NCI-H460 (cell line): ENCODE results near the gene NOL3. TPM values are rescaled to one million over a fixed set of nuclear protein-coding genes. Genes with fewer than 3 reads are reported as not detected.
"Not testable (repeated sequence)": the region's sequence is repeated elsewhere in the genome, so short reads cannot be mapped to it uniquely, and the experiment has no call there.

ENCODE experiments used
- DNase-seq: peaks from one replicate; pipeline ENCODE4 v3.0.0-alpha.2; 2016; ENCODE audit warnings: low read depth; ENCODE audit errors: extremely low read depth
- polyA plus RNA-seq: library from polyadenylated mRNA; depleted of rRNA; stranded (reverse); fragments of >200 nt; gene quantifications from 2 replicates; pipeline ENCODE4 v1.2.3, GENCODE V29; 2014; cell fraction: nucleus; rRNA removed
- total RNA-seq: library from RNA; depleted of rRNA; stranded (reverse); fragments of >200 nt; shearing (Covaris generic); gene quantifications from 2 replicates; pipeline ENCODE4 v1.2.3, GENCODE V29; 2014; rRNA removed

NOL3 gene
- total RNA-seq: 66.3 and 68.2 TPM in 2 replicates
- 148 and 149 TPM in 2 replicates for polyA plus RNA-seq

DNA sequence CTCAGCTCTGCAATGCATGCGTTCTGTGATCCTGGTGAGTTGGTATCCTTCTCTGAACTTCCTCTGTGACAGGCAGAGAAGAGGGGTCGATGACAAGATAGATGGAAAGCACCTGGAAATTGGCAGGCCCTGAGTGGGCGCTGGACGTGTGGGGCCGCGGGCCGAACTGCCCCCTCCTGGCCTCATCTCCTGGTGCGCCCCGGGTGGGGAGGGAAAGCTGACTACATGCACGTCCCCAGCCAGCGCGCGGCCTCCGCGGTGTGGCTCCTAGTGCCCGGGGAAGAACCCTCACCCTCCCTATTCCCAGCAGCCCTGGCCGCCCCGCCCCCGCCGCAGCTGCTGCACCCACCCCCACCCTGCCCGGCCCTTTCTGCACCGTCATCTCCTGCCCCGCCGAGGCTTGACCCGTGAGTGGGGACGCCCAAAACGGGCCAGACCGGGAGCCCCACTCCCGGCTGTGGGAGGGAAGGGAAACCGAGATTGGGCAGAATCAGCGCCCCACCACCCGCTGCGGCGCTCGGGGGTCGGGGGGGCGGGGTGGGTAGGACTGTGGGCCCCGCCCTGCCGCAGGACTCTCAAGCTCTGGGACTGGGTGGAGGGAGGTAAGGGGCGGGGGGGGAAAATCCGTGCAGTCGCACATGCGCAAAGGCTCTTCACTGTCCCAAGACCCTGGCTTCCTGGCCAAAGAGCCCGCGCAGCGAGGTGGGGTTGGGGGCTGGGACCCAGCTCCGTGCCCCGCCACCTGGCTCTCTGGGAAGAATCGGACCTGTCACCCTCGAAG is at the start of gene NOL3:
Gene NOL3 (plus strand): TSS at position 371 of the 781 bp plus-strand sequence.
- DNase-seq: peak; percentile 91

DNA sequence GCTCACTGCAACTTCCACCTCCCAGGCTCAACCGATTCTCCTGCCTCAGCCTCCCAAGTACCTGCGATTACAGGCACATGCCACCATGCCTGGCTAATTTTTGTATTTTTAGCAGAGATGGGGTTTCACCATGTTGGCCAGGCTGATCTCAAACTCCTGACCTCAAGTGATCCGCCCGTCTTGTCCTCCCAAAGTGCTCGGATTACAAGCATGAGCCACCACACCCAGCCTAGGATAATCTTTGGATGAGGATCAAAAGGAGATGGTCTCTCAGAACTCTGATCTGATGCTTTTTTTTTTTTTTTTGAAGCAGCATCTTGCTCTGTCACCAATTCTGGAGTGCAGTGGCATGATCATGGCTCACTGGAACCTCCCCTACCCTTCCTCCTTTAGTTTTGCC is 47.5 kb upstream of the NOL3 start:
- not testable (repeated sequence) for DNase-seq

DNA sequence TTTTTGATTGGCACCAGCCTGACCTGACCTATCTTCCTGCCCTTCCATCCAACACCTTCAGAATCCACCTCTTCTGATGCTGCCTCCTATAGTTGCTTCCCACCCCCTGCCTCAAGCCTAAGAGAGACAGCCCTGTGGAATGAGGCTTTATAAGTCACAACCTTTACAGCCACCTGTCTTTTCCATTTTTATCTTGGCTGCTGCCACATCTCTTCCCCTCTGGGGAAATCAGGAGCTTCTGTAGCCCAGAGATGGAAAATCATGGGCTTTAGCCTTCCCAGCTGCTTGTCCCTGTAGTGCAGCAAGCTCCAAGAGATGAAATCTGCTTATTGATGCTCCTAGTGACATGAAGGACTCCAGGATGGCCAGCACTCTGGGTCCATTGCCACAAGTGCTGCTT is 41.9 kb upstream of the NOL3 start:
- DNase-seq: no peak

DNA sequence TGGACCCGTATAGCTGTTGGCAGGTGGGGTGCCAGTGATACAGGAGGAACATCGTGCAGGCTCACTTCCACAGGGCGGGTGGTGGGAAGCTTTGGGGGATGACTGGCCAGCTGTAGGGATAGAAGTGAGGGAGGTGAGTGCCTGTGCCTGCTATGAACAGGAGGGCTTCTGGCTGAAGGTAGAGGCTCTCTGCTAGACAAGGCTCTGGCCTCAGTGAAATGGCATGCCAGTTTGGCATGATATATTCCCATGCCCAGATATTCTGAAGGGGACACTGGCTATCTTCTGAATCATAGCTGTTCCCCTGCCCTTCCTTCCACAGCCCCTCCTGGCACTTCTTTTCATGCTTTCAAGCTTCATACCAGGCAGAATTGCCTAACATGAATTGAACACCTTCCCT is 41.5 kb upstream of the NOL3 start:
- DNase-seq: no peak

GRCh38 chr16:67129422-67129821 is 40.9 kb upstream of the NOL3 start:
- DNase-seq: no peak

- DNase-seq: no peak
These were observed 32.7 kb upstream of the NOL3 start for GRCh38 chr16:67137605-67138004.

DNA sequence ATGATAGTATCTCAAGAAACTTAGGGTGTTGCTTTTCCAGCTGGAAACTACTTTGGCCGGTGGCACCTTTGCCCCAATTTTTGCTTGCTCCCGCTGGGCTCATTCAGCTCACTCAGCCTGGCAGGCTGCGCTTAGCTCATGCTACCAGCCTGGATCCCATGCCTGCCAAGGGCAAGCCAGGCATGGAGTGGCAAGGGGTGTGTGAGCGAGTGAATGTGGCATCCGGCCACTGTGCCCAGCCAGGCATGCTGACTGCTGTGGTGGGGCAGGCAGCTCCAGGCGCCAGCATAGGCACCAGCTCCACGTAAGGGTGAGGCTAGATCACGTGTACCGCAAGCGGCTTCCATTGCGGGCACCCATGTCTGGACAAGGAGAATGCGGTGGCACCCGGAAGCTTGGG is 28.9 kb upstream of the NOL3 start:
- no peak for DNase-seq

GRCh38 chr16:67142342-67142741 is 28.0 kb upstream of the NOL3 start:
- no peak for DNase-seq

DNA sequence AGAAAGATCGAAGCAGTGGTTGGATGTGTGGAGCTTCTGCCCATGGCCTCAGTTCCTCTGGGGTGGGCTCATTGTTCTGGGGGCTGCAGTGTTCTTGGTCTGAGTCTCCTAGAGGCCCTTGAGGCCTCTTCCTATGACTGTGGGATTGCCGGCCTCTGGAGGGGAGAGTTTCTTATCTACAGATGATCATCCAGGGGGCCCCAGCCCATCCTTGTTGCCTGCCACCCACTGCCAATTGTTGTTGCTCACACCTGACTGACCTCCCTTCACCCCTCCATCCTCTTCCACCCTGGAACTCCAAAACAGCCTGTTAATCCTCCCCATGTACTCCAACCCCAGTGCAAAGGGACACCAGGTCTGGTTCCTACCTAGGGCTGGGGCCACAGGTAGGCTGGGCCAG is 25.4 kb upstream of the NOL3 start:
- no peak for DNase-seq

DNA sequence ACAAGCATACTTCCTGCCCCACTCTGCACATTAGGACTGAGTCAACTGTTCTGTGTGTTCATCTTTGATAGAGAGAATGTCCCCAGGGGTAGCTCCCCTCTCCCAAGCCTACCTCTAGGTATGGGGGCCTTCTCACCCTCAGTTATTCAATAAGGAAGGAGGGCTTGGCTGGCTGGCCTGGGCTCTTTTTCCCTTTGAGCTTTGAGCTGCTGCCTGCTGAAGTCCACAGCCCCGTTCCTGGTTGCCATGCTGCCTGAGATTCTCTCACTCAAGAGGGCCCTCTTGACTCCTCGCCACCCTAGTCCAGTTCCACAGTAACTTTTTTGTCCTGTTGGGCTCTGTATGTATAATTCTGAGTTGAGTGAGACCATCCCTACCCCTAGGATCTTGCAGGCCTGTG is 24.6 kb upstream of the NOL3 start:
- no peak for DNase-seq

- no peak for DNase-seq
These were observed 23.6 kb upstream of the NOL3 start for GRCh38 chr16:67146523-67147357.

DNA sequence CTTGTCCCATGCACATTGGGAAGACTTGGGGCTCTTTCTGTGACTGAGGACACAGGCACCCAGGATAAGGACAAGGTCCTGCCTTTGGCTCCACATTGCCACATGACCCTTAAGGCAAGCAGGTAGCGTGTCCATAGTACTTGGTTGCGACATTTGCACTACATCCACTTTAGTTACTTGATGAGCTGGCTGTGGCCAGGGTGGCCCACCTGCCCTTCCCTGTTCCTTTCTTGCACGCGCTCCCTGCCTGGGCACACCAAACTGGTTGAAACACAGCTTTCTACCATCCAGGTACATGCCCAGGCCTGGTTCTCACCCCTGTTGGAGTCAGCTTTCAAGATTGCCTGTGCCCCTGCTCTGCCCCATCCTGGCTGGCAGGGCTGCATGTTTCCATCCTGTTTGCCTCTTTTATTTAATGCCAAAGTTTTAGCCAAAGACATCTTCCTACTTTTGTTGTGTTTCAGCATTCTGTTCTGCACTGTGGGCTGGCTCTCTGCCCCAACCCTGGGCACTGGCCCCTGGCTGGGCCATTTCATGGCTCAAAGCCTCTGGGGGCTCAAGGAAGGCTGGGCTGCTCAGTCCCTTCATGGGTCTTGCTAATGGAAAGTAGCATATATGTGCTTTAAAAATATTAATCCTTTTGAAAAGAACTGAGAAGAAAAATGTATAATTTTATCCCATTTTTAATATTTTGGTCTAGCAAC is 22.7 kb upstream of the NOL3 start:
- no peak for DNase-seq

- no peak for DNase-seq
These were observed 22.1 kb upstream of the NOL3 start for GRCh38 chr16:67148221-67148620.

- no peak for DNase-seq
These were observed 21.6 kb upstream of the NOL3 start for GRCh38 chr16:67148656-67149275.

- DNase-seq: no peak
These were observed 20.9 kb upstream of the NOL3 start for GRCh38 chr16:67149276-67150046.

GRCh38 chr16:67150047-67150832 is 20.1 kb upstream of the NOL3 start:
- DNase-seq: no peak

DNA sequence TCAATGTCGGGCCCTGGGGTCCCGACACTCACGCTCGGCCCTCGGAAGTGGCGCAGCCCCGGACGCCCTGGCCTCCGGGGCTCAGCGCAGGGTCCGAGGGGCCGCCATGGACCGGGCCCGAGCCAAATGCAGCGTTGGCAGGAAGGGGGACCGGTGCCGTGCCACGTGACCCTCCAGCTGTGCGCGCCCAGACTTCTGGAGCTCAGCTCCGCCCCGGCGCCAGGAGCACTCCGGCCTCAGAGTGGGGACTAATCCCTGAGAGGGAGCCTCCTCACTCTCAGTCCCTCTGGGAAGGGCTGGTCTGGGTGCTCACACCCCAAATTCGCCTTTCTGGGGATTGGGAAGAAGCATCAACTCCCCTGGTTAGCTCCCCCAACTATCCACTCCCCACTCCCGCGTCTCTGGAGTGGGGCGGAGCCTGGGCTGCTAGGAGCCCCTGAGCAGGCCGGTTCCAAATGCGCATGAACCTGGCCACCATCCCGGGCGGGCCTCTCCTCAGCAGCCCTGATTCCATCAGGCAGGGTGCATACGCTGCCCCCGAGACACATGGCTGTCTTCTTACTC is 19.4 kb upstream of the NOL3 start, which contains the start of gene B3GNT9:
Gene B3GNT9 (minus strand): TSS at position 166 of the 564 bp plus-strand sequence. CDS start 513 bp downstream, outside the sequence.
- DNase-seq: no peak

DNA sequence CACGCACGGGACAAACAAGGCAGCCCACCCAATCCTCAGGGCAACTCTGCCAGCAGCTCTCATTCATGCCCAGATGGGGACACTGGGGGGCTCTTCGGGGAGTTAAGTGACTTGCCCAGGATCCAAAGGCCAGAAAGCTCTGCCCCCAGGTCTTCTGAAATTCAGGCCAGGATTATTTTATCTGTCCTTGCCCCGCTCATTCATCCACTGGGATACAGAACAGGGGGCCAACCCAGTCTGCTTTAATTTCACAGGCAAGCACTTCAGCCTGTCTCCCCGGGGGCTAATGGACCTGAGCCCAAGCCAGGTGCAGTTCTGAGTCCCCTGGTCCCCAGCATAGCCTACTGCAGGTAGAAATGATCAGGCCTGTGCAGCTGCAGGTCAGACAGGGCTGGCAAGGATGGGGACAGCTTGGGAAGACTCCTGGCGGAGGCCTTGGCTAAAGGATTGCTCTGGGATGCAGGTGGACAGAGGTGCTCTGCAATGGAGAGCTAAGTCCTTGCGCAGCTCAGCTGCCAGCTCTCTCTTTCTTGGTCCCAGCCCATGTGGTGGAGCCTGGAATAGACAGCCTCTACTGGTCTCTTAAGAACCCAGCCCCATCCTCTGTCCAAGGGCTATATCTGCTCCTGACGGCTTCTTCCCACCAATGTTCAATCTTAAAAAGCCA is 18.8 kb upstream of the NOL3 start:
- DNase-seq: no peak
